Liver (tissue), 3 donors: ENCODE measurements around the gene WARS2.

ENCODE experiments used
- CTCF ChIP-seq: fragments of 150-350 bp; IDR thresholded peaks from 2 replicates; pipeline ENCODE4 v1.5.1; 2017; ENCODE audit warnings: improper control_type of control experiment, low read depth, low read length; ENCODE audit not compliant: missing input control
- GABPA ChIP-seq, 2 donors: IDR thresholded peaks in 1 of 2; conservative IDR thresholded peaks in 1 of 2; 2 replicates each; pipeline ENCODE4 v1.6.1; 2016; ENCODE audit warnings: antibody characterized with exemption in 2 of 2, mild to moderate bottlenecking in 1 of 2, moderate library complexity in 1 of 2
- JUND ChIP-seq, 2 donors: IDR thresholded peaks; 2 replicates each; pipeline ENCODE4 v1.6.1; 2016; ENCODE audit warnings: antibody characterized with exemption in 2 of 2
- RAD21 ChIP-seq, 2 donors: IDR thresholded peaks; 2 replicates each; pipeline ENCODE4 v1.6.1; 2016; ENCODE audit warnings: antibody characterized with exemption in 2 of 2, mild to moderate bottlenecking in 2 of 2
- SP1 ChIP-seq: IDR thresholded peaks from 2 replicates; pipeline ENCODE4 v1.6.1; 2018; ENCODE audit warnings: antibody characterized with exemption, mild to moderate bottlenecking
- TAF1 ChIP-seq: conservative IDR thresholded peaks from 2 replicates; pipeline ENCODE4 v1.6.1; 2016; ENCODE audit warnings: antibody characterized with exemption, mild to moderate bottlenecking
- YY1 ChIP-seq: IDR thresholded peaks from 2 replicates; pipeline ENCODE4 v1.6.1; 2016; ENCODE audit warnings: antibody characterized with exemption, mild to moderate bottlenecking
- TF ChIP-seq, protein P1 (sequence below): IDR thresholded peaks from 2 replicates; pipeline ENCODE4 v1.6.1; 2016; ENCODE audit warnings: antibody characterized with exemption
- TF ChIP-seq, protein P2 (sequence below): IDR thresholded peaks from 2 replicates; pipeline ENCODE4 v1.6.1; 2016; ENCODE audit warnings: antibody characterized with exemption
- TF ChIP-seq, protein P3 (sequence below): IDR thresholded peaks from 2 replicates; pipeline ENCODE4 v1.6.1; 2016; ENCODE audit warnings: antibody characterized with exemption
- donor health status: healthy.
- donor health status: healthy.

DNA sequence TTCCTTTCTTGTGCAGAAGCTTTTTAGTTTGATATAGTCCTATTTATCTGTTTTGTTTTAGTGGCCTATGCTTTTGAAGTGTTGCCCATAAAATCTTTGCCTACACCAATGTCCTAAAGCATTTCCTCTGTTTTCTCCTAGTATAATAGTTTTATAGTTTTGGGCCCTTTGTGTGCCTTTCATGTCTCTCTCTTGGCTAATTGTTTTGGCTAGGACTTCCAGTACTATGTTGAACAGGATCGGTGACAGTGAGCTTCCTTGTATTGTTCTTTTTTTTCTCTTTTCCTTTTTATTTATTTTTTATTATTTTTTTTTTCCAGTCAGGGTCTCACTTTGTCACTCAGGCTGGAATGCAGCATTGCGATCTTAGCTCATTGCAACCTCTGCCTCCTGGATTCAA, 47.0 kb upstream of the WARS2 start:
- TF ChIP-seq CTCF: no peak
- no peak for TF ChIP-seq YY1
- no peak for TF ChIP-seq JUND (IDR thresholded peaks at IDR 0.05)
- TF ChIP-seq, protein P1, sequence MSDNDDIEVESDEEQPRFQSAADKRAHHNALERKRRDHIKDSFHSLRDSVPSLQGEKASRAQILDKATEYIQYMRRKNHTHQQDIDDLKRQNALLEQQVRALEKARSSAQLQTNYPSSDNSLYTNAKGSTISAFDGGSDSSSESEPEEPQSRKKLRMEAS: no peak
- TF ChIP-seq, protein P2, sequence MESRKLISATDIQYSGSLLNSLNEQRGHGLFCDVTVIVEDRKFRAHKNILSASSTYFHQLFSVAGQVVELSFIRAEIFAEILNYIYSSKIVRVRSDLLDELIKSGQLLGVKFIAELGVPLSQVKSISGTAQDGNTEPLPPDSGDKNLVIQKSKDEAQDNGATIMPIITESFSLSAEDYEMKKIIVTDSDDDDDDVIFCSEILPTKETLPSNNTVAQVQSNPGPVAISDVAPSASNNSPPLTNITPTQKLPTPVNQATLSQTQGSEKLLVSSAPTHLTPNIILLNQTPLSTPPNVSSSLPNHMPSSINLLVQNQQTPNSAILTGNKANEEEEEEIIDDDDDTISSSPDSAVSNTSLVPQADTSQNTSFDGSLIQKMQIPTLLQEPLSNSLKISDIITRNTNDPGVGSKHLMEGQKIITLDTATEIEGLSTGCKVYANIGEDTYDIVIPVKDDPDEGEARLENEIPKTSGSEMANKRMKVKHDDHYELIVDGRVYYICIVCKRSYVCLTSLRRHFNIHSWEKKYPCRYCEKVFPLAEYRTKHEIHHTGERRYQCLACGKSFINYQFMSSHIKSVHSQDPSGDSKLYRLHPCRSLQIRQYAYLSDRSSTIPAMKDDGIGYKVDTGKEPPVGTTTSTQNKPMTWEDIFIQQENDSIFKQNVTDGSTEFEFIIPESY: no peak
- no peak for TF ChIP-seq GABPA (IDR thresholded peaks at IDR 0.05 in 1 of 2, conservative IDR thresholded peaks at IDR 0.05 in 1 of 2)
- TF ChIP-seq TAF1: no peak
- TF ChIP-seq, protein P3, sequence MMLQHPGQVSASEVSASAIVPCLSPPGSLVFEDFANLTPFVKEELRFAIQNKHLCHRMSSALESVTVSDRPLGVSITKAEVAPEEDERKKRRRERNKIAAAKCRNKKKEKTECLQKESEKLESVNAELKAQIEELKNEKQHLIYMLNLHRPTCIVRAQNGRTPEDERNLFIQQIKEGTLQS: no peak
- TF ChIP-seq RAD21 (IDR thresholded peaks at IDR 0.05): no peak
- TF ChIP-seq SP1: no peak
